HG03439 (cell line): ENCODE results near the gene MLXIPL.
"Not testable (repeated sequence)": the region's sequence is repeated elsewhere in the genome, so short reads cannot be mapped to it uniquely, and the experiment has no call there.

Experiments used
- ATAC-seq: cut with Tn5 transposase; IDR thresholded peaks from one replicate; pipeline ENCODE4 v1.9.1; 2021; ENCODE audit warnings: mild to moderate bottlenecking, moderate library complexity; ENCODE audit not compliant: unreplicated experiment

Gene MLXIPL

DNA sequence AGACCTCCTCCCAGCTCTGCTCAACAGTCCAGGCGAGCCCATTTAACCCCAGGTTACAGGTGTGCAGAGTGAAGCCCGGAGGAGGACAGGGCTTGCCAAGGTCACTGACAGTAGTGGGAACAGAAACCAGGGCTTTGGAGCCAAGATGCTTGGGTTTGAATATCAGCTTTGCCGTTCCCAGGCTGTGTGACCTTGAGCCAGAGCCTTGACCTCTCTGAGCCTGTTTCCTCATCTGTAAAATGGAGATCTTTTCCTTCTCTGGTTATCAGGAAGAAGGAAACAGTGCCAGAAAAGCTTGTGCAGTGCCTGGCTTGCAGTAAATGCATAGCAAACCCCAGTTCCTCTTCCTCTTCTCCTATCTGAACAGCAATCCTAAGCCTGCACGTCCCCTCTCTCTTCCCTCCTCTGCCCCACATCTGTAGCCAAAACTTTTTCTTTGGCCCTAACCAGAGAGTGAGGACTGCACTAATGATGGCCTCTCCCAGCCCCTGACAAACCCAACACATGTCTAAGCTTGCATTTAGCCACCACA lies 21.4 kb upstream of the MLXIPL start:
- no peak for ATAC-seq

DNA sequence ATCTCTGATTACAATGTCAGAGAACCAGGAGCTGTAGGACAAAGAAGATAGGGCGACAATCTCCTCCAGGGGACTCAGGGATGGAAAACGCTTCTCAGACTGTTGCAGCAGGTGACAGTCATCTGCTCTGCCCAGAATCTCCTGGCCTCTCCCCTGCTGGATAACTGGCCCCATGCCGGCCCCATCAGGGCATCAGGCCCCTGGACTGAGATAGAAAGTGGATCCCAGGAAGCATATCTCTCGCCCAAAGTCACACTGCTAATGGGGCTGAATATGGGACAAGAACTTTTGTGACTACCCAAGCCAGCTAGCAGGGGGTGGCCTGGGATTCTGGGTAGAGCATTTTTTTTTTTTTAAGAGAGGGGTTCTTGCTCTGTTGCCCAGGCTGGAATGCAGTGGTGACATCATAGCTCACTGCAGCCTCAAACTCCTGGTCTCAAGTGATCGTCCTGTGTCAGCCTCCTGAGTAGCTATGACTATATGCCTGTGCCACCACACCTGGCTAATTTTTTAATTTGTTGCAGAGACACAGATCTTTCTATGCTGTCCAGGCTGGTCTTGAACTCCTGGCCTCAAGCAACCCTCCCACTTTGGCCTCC lies 20.5 kb upstream of the MLXIPL start:
- no peak for ATAC-seq

GRCh38 chr7:73642834-73643233 lies 18.5 kb upstream of the MLXIPL start:
- no peak for ATAC-seq

GRCh38 chr7:73638911-73639310 lies 14.6 kb upstream of the MLXIPL start:
- ATAC-seq, result no peak

- ATAC-seq, result no peak
Measured at GRCh38 chr7:73635428-73636200, 11.3 kb upstream of the MLXIPL start.

DNA sequence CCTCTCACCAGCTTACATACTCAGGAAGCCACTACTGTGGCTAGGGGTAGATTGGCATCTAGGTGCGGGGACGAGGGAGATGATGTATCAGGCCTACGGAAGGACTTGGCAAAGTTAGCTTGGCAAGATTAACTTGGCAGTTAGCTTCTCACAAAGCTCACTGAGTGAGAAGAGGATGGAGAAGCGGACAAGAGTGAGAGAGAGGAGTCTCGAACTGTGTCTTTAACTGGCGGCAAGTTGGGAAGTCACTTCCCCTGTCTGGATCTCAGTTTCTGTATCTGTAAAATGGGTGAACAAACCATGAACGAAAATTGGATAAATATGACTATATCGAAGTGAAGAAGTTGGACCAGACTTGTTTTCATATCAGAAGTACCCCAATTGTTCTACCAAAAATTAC lies 9.5 kb upstream of the MLXIPL start:
- ATAC-seq, result no peak

DNA sequence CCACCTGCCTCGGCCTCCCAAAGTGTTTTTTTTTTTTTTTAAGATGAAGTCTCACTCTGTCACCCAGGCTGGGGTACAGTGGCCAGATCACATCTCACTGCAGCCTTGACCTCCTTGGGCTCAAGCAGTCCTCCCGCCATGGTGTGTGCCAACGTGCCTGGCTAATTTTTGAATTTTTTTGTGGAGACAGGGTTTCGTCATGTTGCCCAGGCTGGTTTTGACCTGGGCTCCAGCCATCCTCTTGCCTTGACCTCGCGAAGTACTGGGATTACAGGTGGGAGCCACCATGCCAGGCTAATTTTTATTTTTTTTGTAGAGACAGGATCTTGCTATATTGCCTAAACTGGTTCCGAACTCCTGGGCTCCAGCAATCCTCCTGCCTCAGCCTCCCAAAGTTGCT lies 9.0 kb upstream of the MLXIPL start:
- ATAC-seq, result no peak

GRCh38 chr7:73631558-73631957 lies 7.2 kb upstream of the MLXIPL start:
- no peak for ATAC-seq

GRCh38 chr7:73628504-73628903 lies 4.2 kb upstream of the MLXIPL start:
- no peak for ATAC-seq

DNA sequence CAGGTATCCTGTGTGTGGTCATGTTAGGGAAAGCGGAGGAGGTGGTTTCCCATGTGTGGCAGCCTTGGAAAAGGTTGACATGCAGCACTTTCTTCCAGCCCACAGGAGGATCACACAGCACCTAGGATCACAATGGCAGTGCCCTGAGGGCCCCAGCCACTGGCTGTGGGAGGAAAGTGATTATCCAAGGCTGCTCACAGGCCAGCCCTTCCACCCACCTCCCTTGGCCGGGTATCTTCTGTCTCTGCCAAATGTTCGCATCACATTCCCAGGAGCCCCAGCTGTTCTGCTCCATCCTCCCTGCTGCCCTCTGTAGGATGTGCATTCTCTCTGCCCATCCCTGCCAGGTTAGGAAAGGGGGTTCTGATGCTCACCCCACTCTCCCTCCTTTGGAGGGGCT lies 2.5 kb upstream of the MLXIPL start:
- ATAC-seq, result no peak

GRCh38 chr7:73625276-73625675 lies 954 bp upstream of the MLXIPL start:
- no peak for ATAC-seq

DNA sequence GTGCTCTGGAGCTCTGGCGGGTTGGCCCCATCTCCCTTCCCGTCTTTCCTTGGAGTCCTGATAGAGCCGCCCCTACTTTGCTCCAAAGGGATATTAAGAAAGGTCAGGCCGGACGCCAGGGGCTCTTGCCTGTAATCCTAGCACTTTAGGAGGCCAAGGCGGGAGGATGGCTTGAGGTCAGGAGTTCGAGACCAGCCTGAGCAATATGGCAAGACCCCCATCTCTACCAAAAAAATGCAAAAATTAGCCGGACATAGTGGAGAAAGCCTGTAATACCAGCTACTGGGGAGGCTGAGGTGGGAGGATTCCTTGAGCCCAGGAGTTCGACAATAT lies 313 bp upstream of the MLXIPL start:
- ATAC-seq, result no peak

DNA sequence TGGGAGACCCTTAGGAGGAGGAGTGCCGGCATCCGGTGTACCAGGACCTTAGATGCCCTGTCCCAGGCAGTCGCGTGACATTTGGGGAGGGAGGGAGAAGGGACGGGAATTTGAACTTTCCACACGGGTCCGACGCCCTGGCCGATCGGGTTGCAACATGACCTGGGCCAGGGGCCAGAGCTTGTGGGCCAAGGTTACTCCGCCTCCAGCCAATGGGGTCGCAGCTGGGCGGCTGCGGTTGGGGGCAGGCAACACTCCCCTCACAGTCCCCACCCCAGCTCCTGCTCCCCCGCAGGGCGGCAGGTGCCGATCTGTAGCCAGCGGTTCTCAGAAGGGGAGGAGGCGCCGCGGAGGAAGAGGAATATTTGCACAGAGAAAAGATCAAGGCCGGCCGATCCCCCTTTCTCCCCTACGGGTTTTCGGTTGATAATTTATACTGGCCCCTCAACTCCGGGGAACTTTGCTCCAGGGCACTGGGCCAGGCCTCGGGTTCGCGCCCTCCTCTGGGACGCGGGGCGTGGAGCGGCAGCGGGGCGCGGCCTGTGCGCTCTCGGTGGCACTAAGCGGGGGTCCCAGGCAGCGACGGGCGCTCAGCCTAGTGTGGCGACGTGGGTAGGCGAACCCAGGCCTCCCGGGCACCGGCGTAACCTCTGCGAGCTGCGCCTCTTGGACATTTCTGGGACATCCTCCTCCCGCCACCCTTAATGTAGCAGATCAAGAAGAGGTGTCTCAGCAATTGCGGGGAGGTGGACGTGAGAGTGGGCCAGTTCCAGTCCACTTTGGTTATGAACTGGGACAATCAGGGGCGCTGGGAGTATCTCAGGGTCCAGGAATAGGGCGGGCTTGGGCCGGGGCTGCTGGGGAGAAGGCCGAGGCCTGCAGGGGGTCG lies 1.2 kb downstream of the MLXIPL start:
- no peak for ATAC-seq

- no peak for ATAC-seq
Measured at GRCh38 chr7:73622527-73622908, 1.8 kb downstream of the MLXIPL start.

GRCh38 chr7:73621168-73622063 lies 2.9 kb downstream of the MLXIPL start:
- no peak for ATAC-seq

- ATAC-seq, result not testable (repeated sequence)
Measured at GRCh38 chr7:73619394-73619793, 4.9 kb downstream of the MLXIPL start.

GRCh38 chr7:73618538-73618937 lies 5.8 kb downstream of the MLXIPL start:
- no peak for ATAC-seq

- not testable (repeated sequence) for ATAC-seq
Measured at GRCh38 chr7:73617520-73617919, 6.8 kb downstream of the MLXIPL start.

GRCh38 chr7:73615886-73616285 lies 8.4 kb downstream of the MLXIPL start:
- ATAC-seq, result no peak

DNA sequence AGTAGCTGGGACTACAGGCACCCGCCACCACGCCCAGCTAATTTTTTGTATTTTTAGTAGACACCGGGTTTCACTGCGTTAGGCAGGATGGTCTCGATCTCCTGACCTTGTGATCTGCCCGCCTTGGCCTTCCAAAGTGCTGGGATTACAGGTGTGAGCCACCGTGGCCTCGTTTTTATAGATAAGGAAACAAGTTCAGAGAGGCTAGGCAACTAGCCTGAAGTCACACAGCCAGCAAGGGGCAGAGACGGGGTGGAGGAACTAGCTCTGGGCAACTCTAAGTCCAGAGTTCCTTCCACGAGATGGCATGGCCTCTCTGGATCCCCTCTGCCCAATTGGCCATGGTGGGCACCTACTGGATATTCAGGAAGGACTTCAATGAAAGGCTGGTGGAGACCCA lies 9.4 kb downstream of the MLXIPL start:
- ATAC-seq, result not testable (repeated sequence)
